Measurements from ENCODE around the gene FES.
A peak's percentile ranks its signal among the peaks of the same experiment; 100 is the strongest.
"Not testable (repeated sequence)": the region's sequence is repeated elsewhere in the genome, so short reads cannot be mapped to it uniquely, and the experiment has no call there.

The FES gene

DNA sequence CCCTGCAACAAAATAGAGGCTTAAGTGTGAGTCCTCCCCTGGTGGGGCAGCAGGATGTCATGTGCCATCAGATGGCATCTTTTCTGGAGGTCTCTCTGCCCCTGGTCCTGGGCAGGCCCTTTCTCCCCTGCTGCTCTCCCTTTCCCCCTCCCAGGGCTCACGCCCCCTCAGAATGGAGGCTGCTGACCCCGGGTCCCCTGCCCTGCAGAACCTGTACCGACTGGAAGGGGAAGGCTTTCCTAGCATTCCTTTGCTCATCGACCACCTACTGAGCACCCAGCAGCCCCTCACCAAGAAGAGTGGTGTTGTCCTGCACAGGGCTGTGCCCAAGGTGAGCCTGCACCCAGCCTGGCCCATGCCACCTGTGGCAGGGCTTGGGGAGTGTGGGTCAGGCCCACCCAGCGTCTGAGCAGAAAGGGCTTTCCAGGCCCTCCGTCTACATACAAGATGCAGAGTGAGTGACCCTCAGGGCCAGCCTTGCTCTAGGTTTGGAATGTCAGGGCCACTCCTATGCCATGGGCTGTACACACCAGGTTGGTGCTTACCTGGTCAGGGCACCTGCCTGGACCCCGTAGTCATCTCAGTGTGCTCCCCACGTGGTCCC is 7.1 kb downstream of the FES start:
- DNase-seq (ENCODE audit: low read depth) = no peak

DNA sequence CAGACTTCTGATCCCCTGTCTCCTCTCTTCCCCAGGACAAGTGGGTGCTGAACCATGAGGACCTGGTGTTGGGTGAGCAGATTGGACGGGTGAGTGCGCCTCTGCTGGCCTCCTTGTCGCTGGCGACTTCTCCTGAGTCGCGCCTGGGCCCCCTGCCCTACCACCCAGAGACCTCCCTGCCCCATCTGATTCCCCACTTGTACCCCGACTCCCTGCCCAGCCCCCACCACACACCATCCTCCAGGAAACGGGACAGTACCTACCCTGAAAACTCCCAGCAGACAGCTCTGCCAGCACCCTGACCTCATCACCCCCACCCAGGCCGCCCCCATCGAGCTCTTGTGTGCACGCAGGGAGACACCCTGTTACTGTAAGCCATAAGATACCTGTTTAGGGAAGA is 7.7 kb downstream of the FES start:
- DNase-seq (ENCODE audit: low read depth) = no peak

- DNase-seq (ENCODE audit: low read depth) = no peak
Measured at GRCh38 chr15:90892498-90893174, 8.3 kb downstream of the FES start.

DNA sequence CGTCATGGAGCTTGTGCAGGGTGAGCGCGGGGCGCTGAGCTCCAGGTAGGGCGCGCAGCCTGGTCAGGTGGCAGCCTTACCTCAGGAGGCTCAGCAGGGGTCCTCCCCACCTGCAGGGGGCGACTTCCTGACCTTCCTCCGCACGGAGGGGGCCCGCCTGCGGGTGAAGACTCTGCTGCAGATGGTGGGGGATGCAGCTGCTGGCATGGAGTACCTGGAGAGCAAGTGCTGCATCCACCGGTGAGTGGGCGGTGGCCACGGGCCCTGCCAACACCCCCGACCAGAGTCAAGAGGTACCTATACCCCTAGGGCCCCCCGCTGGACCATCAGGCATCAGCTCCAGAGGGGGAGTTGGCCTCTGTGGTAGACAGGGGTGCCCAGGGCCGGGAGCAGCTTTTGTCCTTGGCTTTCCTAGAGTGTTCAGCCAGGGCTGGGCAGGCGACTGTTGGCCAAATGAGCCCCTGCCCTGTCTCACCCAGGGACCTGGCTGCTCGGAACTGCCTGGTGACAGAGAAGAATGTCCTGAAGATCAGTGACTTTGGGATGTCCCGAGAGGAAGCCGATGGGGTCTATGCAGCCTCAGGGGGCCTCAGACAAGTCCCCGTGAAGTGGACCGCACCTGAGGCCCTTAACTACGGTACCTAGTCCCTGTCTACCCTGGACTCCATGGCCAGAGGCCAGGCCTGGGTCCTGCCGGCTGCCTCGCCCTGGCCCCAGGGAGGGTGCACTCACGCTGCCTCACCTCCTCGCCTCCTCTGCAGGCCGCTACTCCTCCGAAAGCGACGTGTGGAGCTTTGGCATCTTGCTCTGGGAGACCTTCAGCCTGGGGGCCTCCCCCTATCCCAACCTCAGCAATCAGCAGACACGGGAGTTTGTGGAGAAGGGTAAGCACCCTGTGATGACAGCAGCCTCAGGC is 9.1 kb downstream of the FES start:
- DNase-seq (ENCODE audit: low read depth) = no peak

- DNase-seq (ENCODE audit: low read depth) = no peak
Measured at GRCh38 chr15:90895571-90896117, 11.3 kb downstream of the FES start.

DNA sequence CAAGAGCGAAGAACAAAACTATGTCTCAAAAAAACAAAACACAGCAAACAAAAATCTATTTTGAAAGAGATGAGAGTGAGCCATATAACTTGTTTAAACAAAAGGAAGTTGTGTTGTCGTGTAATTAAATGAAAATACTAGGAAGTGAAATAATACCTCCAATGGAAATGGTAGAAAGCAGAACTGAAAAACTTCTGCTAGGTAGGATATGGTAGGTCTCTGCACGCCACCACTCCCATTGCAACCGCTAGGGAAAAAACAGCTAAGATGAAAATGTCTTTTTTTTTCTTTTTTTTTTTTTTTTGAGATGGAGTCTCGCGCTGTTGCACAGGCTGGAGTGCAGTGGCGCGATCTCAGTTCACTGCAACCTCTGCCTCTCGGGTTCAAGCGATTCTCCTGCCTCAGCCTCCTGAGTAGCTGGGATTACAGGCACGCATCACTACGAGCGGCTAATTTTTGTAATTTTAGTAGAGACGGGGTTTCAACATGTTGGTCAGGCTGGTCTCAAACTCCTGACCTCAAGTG is 12.9 kb downstream of the FES start:
- DNase-seq (ENCODE audit: low read depth) = not testable (repeated sequence)

DNA sequence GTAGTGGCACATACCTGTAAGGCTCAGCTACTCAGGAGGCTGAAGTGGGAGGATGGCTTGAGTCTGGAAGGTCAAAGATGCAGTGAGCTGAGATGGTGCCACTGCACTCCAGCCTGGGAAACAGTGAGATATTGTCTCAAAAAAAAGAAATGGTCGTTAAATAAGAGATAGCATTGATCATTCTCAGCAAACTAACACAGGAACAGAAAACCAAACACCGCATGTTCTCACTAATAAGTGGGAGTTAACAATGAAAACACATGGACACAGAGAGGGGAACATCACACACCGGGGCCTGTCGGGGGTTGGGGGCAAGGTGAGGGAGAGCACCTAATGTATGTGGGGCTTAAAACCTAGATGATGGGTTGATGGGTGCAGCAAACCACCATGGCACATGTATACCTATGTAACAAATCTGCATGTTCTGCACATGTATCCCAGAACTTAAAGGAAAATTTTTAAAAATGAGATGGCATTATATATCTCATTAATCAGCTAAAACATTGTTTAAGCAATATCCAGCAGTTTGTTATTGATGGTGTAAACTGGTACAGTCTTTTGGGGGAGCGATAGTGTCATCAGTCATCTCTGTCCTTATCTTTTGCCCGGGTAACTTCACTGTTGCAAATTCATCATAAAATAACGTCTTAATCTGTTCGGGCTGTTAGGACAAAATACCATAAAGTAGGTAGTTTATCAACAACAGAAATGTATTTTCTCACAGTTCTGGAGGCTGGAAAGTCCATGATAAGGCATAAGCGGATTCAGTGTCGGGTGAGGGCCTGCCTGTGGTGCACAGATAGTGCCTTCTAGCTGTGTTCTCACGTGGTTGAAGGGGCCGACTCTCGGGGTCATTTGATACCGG is 17.1 kb downstream of the FES start:
- no peak for DNase-seq (ENCODE audit: low read depth)

- DNase-seq (ENCODE audit: low read depth) = peak; percentile 60
Measured at GRCh38 chr15:90902040-90902839, 17.9 kb downstream of the FES start.

GRCh38 chr15:90902840-90903732 is 18.8 kb downstream of the FES start, which contains the start of gene MAN2A2:
Gene MAN2A2, plus strand, starts transcription at chr15:90903302. Its CDS starts 906 bp downstream, at chr15:90904208.
- DNase-seq (ENCODE audit: low read depth) = no peak

DNA sequence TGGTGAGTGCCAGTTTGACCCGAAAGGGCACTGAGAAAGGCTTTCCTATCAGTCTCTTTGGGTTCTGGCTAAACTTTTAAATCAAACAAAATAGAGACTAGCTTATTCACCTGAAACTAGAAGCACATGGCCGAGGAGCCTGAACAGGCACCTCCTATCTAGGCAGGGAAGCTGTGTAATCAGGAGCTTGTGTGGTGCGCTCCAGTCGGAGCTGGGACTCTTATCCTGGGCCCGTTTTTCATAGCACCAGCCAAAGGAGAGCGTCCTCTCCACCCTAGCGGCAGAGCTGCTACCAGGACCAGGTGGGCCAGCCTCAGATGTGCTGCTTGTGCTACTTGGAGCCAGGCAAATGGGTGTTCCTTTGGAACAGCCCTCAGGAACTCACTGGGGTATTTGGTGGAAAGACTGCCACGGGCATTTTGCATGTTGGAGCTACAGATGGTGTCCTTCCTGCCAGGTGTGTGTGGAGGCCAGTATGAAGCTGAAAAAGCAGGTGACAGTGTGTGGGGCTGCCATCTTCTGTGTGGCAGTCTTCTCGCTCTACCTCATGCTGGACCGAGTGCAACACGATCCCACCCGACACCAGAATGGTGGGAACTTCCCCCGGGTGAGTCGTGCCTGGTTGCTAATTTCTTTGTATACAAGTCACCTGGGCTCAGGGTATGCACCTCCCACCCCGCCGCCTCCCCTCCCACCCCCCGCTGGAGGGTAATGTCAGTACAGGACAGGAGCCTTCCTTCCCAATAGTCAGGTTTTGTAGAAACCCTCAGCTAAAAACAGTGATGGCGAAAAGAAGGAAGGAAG is 19.6 kb downstream of the FES start:
- DNase-seq (ENCODE audit: low read depth) = no peak

- DNase-seq (ENCODE audit: low read depth) = no peak
Measured at GRCh38 chr15:90904746-90905145, 20.4 kb downstream of the FES start.

- no peak for DNase-seq (ENCODE audit: low read depth)
Measured at GRCh38 chr15:90905306-90906180, 21.2 kb downstream of the FES start.

GRCh38 chr15:90906181-90906849 is 22.0 kb downstream of the FES start:
- DNase-seq (ENCODE audit: low read depth) = no peak

DNA sequence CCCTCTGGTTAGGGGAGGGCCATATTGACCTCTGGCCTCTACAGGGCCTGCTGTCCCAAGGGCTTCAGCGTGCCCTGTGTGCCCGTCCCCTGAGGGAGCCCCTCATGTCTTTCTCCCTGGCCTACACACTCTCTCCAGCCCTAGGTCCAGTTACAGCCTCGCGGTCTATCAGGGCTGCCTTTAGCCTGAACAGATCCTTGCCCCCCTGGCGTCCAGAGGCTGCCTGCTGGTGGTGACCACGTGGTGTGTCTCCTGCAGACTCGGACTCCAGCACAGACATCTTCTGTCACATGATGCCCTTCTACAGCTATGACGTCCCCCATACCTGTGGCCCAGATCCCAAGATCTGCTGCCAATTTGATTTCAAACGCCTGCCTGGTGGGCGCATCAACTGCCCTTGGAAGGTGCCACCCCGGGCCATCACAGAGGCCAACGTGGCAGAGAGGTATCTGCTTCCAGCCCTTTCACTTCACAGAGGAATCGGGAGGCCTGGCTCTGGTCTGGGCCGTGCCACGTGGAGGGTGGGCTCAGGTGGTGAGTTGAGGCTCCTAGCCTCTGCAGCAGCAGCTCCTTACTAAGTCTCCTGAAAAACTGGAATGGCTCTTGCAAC is 22.9 kb downstream of the FES start:
- DNase-seq (ENCODE audit: low read depth) = no peak

DNA sequence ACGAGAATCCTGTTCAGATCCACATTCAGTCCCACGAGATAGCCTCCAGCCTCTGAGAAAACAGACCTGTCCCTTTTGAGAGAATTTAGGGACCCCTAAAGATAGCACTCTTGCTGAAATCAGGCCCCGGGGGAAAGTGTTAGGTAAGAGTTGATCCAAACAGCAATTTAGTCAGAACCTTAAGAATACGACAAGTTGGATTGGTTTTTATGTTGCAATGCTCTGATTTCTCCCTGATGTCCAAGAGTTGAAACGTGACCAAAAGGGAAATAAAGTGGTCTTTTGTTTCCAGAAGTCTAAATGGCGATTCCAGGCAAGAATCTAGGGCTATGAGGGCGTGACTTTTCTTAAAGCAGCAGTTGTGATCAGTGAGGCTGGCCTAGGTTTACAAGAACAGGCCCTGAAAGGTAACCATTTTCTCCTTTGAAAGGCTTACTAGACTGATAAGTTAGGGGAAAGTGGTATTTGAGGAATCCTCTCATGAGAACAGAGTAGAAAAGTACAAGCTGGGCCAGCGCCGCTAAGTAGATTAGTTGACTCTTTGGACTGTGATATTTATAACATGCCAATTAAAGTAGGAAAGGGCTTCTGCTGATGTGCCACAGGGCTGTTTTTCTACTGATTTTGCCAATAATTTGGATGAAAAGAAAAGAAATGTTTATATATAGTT is 23.7 kb downstream of the FES start:
- DNase-seq (ENCODE audit: low read depth) = no peak

- not testable (repeated sequence) for DNase-seq (ENCODE audit: low read depth)
Measured at GRCh38 chr15:90909449-90909848, 25.1 kb downstream of the FES start.
